Glutamatergic neuron (in vitro differentiated cells): ENCODE measurements around the gene ZNF397. TPM values are rescaled to one million over a fixed set of nuclear protein-coding genes. Genes with fewer than 3 reads are reported as not detected.

Source experiments
- DNase-seq: peaks from one replicate; pipeline ENCODE4 v3.0.0; 2022
- H3K27ac Mint-ChIP-seq: one replicate; pipeline ENCODE4 v1.8.0; 2020; ENCODE audit warnings: mild to moderate bottlenecking, mixed read lengths, inconsistent platforms; ENCODE audit not compliant: unreplicated experiment
- H3K27me3 Mint-ChIP-seq: one replicate; pipeline ENCODE4 v1.8.0; 2020; ENCODE audit warnings: mild to moderate bottlenecking, moderate library complexity, mixed read lengths, inconsistent platforms; ENCODE audit not compliant: unreplicated experiment
- H3K36me3 Mint-ChIP-seq: one replicate; pipeline ENCODE4 v1.8.0; 2020; ENCODE audit warnings: mild to moderate bottlenecking, mixed read lengths, inconsistent platforms; ENCODE audit not compliant: unreplicated experiment
- H3K4me1 Mint-ChIP-seq: one replicate; pipeline ENCODE4 v1.8.0; 2020; ENCODE audit warnings: mild to moderate bottlenecking, low read depth, mixed read lengths, inconsistent platforms; ENCODE audit not compliant: unreplicated experiment
- H3K4me3 Mint-ChIP-seq: one replicate; pipeline ENCODE4 v1.8.0; 2020; ENCODE audit warnings: mild to moderate bottlenecking, mixed read lengths, inconsistent platforms; ENCODE audit not compliant: unreplicated experiment
- H3K9me3 Mint-ChIP-seq: one replicate; pipeline ENCODE4 v1.8.0; 2020; ENCODE audit warnings: mild to moderate bottlenecking, moderate library complexity, mixed read lengths, inconsistent platforms; ENCODE audit not compliant: unreplicated experiment
- total RNA-seq: library from RNA; stranded (reverse); fragmentation: NEBNext Ultra II Directional; extraction: Animal tissue kit (Norgen Biotek cat#: 25700); gene quantifications from one replicate; pipeline ENCODE4 v1.2.1, GENCODE V29; 2021; ENCODE audit not compliant: unreplicated experiment
- TF ChIP-seq, protein P1 (sequence below): fragments of 200-600 bp; sonication (generic); IDR thresholded peaks from one replicate; pipeline ENCODE4 v1.5.0; 2021; ENCODE audit not compliant: partially characterized antibody, unreplicated experiment

ZNF397 gene
- total RNA-seq, 1 donor from 2014 or later: 35.9 TPM

GRCh38 chr18:35239314-35239713 lies 1.5 kb upstream of the ZNF397 start:
- peaks cover 3% of the 10 kb centered on the region for H3K4me1 Mint-ChIP-seq
- no peaks in the 10 kb centered on the region for H3K27me3 Mint-ChIP-seq
- no peak for DNase-seq
- TF ChIP-seq, protein P1, sequence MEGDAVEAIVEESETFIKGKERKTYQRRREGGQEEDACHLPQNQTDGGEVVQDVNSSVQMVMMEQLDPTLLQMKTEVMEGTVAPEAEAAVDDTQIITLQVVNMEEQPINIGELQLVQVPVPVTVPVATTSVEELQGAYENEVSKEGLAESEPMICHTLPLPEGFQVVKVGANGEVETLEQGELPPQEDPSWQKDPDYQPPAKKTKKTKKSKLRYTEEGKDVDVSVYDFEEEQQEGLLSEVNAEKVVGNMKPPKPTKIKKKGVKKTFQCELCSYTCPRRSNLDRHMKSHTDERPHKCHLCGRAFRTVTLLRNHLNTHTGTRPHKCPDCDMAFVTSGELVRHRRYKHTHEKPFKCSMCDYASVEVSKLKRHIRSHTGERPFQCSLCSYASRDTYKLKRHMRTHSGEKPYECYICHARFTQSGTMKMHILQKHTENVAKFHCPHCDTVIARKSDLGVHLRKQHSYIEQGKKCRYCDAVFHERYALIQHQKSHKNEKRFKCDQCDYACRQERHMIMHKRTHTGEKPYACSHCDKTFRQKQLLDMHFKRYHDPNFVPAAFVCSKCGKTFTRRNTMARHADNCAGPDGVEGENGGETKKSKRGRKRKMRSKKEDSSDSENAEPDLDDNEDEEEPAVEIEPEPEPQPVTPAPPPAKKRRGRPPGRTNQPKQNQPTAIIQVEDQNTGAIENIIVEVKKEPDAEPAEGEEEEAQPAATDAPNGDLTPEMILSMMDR: no peak
- H3K9me3 Mint-ChIP-seq: peaks cover 2% of the 10 kb centered on the region
- H3K36me3 Mint-ChIP-seq: peaks cover 4% of the 10 kb centered on the region
- no peak overlapping the region for H3K27ac Mint-ChIP-seq
- H3K4me3 Mint-ChIP-seq: no peak overlapping the region

DNA sequence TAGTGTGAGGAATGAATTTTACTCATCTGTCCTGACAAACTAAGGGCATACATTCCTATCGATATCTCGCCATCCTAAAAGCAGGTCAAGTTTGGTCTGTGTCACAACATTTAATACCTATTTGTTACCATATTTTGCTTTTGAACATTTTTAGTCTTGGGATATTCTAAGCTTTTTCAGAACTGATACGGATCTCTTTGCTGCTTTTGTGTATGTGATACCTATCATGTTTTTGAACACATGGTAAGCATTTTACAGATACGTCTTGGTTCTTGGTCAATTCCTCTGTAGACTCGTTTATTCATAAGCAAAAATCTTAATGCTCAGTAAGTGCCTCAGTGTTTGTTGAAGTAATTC lies 592 bp downstream of the ZNF397 start:
- TF ChIP-seq, protein P1: no peak
- peaks cover 12% of the 10 kb centered on the region for H3K36me3 Mint-ChIP-seq
- H3K4me3 Mint-ChIP-seq: peak overlapping the region; percentile 93
- no peaks in the 10 kb centered on the region for H3K27me3 Mint-ChIP-seq
- peaks cover 3% of the 10 kb centered on the region for H3K4me1 Mint-ChIP-seq
- H3K27ac Mint-ChIP-seq: peak overlapping the region; percentile 98
- peaks cover 2% of the 10 kb centered on the region for H3K9me3 Mint-ChIP-seq
- no peak for DNase-seq

DNA sequence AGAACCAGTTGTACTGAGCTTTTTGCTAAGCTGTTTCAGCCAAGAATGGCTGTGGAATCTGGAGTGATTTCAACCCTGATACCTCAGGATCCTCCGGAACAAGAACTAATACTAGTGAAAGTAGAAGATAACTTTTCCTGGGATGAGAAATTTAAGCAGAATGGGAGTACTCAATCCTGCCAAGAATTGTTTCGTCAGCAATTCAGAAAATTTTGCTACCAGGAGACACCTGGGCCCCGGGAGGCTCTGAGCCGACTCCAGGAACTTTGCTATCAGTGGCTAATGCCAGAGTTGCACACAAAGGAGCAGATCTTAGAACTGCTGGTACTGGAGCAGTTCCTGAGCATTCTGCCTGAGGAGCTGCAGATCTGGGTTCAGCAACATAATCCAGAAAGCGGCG lies 1.6 kb downstream of the ZNF397 start:
- H3K27ac Mint-ChIP-seq: peak overlapping the region; percentile 54
- H3K4me3 Mint-ChIP-seq: peak overlapping the region; percentile 93
- TF ChIP-seq, protein P1: no peak
- DNase-seq: no peak
- peaks cover 12% of the 10 kb centered on the region for H3K36me3 Mint-ChIP-seq
- peaks cover 3% of the 10 kb centered on the region for H3K4me1 Mint-ChIP-seq
- peaks cover 2% of the 10 kb centered on the region for H3K9me3 Mint-ChIP-seq
- H3K27me3 Mint-ChIP-seq: peaks cover 2% of the 10 kb centered on the region

GRCh38 chr18:35244671-35245070 lies 3.8 kb downstream of the ZNF397 start:
- H3K27ac Mint-ChIP-seq: no peak overlapping the region
- TF ChIP-seq, protein P1: no peak
- peak overlapping the region; percentile 18 for H3K4me3 Mint-ChIP-seq
- DNase-seq: no peak
- H3K9me3 Mint-ChIP-seq: peaks cover 5% of the 10 kb centered on the region
- H3K36me3 Mint-ChIP-seq: peaks cover 17% of the 10 kb centered on the region
- H3K4me1 Mint-ChIP-seq: peaks cover 3% of the 10 kb centered on the region
- peaks cover 2% of the 10 kb centered on the region for H3K27me3 Mint-ChIP-seq

GRCh38 chr18:35245719-35246317 lies 5.0 kb downstream of the ZNF397 start:
- Mint-ChIP-seq H3K27me3 (peaks cover 2% of the 10 kb centered on the region), H3K27ac (no peak overlapping the region), H3K9me3 (peaks cover 3% of the 10 kb centered on the region), H3K4me1 (peaks cover 3% of the 10 kb centered on the region), H3K4me3 (no peak overlapping the region), H3K36me3 (peaks cover 21% of the 10 kb centered on the region)
- no peak for DNase-seq
- TF ChIP-seq, protein P1: no peak
